Left ventricle myocardium inferior (tissue), 1 donor: ENCODE data around the gene CRIM1. TPM values are rescaled to one million over a fixed set of nuclear protein-coding genes. Genes with fewer than 3 reads are reported as not detected.

ENCODE experiments used
- DNase-seq: peaks from one replicate; pipeline ENCODE4 v3.0.0-alpha.2; 2020
- H3K27ac ChIP-seq: fragments of 200-600 bp; replicated peaks from 2 replicates; pipeline ENCODE4 v1.8.0; 2021
- H3K27me3 ChIP-seq: fragments of 200-600 bp; 2 replicates; pipeline ENCODE4 v1.8.0; 2021; ENCODE audit warnings: low read depth
- H3K36me3 ChIP-seq: fragments of 200-600 bp; 2 replicates; pipeline ENCODE4 v1.8.0; 2021
- H3K4me1 ChIP-seq: fragments of 200-600 bp; 2 replicates; pipeline ENCODE4 v1.8.0; 2021
- H3K4me3 ChIP-seq: fragments of 200-600 bp; 2 replicates; pipeline ENCODE4 v1.8.0; 2021; ENCODE audit warnings: mild to moderate bottlenecking, moderate library complexity
- H3K9me3 ChIP-seq: fragments of 200-600 bp; replicated peaks from 2 replicates; pipeline ENCODE4 v1.8.0; 2021
- intact Hi-C: fragments of 100-400 bp; cut with micrococcal nuclease; formaldehyde crosslinking; loops from one replicate; pipeline ENCODE4 v1.11.0; 2022
- total RNA-seq: library from RNA; stranded (reverse); fragmentation: NEBNext Ultra II Directional; extraction: Animal tissue kit (Norgen Biotek cat#: 25700); gene quantifications from one replicate; pipeline ENCODE4 v1.2.1, GENCODE V29; 2021
- TF ChIP-seq, protein P1 (sequence below): fragments of 200-600 bp; IDR thresholded peaks from 2 replicates; pipeline ENCODE4 v1.8.0; 2021; ENCODE audit warnings: antibody characterized with exemption, mild to moderate bottlenecking, borderline replicate concordance
- donor health status: DM: no; HTN: yes; CAD: no; lungs with severe emphysema.

The CRIM1 gene
- total RNA-seq, 1 donor from 2014 or later = 45.6 TPM

DNA sequence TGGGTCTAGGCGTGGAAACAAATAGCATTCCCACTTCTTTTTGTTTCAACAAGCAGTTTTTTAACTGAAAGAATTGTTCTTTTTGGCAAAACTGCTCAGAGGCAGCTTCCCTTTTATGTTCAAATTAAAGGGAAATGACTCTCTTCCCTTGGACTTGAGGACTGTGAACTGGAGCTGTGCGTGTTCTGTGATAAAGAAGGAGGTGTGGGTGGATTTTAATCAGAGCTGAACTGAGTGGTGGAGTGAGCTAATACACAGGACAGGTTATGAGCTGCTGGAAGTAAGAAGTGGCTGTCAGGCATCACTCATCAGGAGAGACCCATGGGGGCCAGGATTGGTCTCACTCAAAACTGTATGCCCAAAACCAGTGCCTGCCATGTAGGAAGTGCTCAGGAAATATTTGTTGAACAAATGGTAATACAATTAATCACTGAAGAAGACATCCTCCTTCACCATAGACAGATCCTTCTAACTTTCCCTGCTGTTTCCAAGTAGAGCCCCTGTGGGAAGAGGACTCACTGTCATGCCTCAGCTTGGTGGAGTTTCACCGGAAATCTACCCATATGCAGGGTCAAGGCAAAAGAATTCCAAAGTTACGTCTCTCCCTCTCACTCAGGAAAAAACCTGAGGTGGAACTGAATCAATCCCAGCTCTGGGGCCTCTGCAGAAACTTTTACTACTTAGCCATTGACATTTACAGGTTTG lies 186.5 kb downstream of the CRIM1 start:
- peaks cover 59% of the 10 kb centered on the region for H3K36me3 ChIP-seq
- H3K9me3 ChIP-seq = no peaks in the 10 kb centered on the region
- DNase-seq = no peak
- intact Hi-C loops = no loop called here
- peaks cover 35% of the 10 kb centered on the region for H3K4me1 ChIP-seq
- TF ChIP-seq, protein P1, sequence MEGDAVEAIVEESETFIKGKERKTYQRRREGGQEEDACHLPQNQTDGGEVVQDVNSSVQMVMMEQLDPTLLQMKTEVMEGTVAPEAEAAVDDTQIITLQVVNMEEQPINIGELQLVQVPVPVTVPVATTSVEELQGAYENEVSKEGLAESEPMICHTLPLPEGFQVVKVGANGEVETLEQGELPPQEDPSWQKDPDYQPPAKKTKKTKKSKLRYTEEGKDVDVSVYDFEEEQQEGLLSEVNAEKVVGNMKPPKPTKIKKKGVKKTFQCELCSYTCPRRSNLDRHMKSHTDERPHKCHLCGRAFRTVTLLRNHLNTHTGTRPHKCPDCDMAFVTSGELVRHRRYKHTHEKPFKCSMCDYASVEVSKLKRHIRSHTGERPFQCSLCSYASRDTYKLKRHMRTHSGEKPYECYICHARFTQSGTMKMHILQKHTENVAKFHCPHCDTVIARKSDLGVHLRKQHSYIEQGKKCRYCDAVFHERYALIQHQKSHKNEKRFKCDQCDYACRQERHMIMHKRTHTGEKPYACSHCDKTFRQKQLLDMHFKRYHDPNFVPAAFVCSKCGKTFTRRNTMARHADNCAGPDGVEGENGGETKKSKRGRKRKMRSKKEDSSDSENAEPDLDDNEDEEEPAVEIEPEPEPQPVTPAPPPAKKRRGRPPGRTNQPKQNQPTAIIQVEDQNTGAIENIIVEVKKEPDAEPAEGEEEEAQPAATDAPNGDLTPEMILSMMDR = no peak
- no peak overlapping the region for H3K4me3 ChIP-seq
- no peaks in the 10 kb centered on the region for H3K27me3 ChIP-seq
- peak overlapping the region; percentile 53 for H3K27ac ChIP-seq

DNA sequence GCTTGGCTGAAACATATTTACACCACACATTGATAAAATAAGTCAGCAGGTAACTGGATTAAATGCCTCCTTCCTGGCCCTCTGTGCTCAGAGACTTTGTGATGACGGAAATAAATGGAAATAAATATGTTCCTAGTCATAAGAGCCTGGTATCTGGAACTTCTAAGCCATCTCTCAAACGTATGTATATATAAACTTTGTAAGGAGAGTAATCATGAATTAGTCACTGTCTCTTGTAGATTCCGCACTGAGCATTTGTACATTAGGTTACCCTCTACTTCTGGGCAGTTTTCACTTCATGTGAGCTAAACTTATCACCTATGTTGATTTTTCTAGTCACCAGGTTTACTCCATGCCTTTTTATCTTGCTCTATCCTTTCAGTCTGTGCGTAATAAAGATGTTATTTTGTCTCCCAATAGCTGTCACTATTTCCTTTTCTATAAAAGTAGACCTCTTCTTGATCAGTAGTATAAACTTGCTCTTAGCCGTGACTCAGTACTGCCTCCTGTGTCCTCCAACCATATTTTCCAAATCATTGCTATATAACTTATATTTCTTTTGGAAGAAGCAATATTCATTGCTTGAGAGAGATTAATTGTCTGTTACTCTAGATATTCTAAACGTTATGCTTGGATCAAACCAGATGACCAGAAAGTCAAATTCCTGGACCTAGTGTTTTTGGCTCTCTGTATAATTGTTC lies 189.2 kb downstream of the CRIM1 start:
- no peak for DNase-seq
- Histone ChIP-seq H3K27me3 (no peaks in the 10 kb centered on the region), H3K4me3 (no peak overlapping the region), H3K36me3 (peaks cover 54% of the 10 kb centered on the region), H3K4me1 (peaks cover 25% of the 10 kb centered on the region), H3K9me3 (no peaks in the 10 kb centered on the region), H3K27ac (no peak overlapping the region)
- intact Hi-C loops = no loop called here
- TF ChIP-seq, protein P1 = peak; percentile 7

DNA sequence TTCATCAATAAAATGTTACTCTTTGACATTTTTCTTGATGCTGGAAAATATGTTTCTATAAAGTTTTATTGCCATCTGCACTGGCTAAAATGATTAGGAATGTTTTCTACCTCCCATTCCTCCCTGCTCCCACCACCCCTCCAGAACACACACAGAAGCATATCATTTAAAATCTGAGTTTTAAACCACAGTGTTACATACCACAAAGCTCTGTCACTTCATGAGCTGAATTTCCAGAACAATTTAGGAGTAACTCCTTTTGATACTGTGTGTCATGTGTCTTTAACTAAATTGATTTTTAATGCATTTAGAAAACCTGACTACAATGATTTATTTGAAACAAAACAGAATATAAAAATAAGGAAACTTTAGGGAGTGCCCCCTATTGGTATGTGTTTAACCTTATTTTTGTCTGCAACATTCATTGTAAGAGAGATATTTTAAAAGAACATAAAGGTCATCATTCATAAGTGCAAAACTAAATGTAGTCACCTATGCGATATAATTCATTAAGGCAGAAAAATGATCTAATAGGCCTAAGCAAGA lies 190.4 kb downstream of the CRIM1 start:
- intact Hi-C loops = no loop called here
- Histone ChIP-seq H3K27me3 (no peaks in the 10 kb centered on the region), H3K4me3 (no peak overlapping the region), H3K4me1 (peaks cover 27% of the 10 kb centered on the region), H3K36me3 (peaks cover 60% of the 10 kb centered on the region), H3K9me3 (no peaks in the 10 kb centered on the region), H3K27ac (no peak overlapping the region)
- TF ChIP-seq, protein P1 = no peak
- DNase-seq = no peak

- intact Hi-C loops = no loop called here
- Histone ChIP-seq H3K4me3 (no peak overlapping the region), H3K27ac (no peak overlapping the region), H3K4me1 (peaks cover 7% of the 10 kb centered on the region), H3K27me3 (no peaks in the 10 kb centered on the region), H3K36me3 (peaks cover 71% of the 10 kb centered on the region), H3K9me3 (no peaks in the 10 kb centered on the region)
- TF ChIP-seq, protein P1 = no peak
- DNase-seq = no peak
Measured at GRCh38 chr2:36547906-36548305, 192.3 kb downstream of the CRIM1 start.

- Histone ChIP-seq H3K27me3 (no peaks in the 10 kb centered on the region), H3K4me1 (peaks cover 6% of the 10 kb centered on the region), H3K36me3 (peaks cover 72% of the 10 kb centered on the region), H3K4me3 (no peak overlapping the region), H3K9me3 (no peaks in the 10 kb centered on the region), H3K27ac (peak overlapping the region; percentile 28)
- TF ChIP-seq, protein P1 = no peak
- intact Hi-C loops = no loop called here
- DNase-seq = no peak
Measured at GRCh38 chr2:36549165-36549574, 193.6 kb downstream of the CRIM1 start.
